NCI-H187 treated with DMSO at 0.1 percent for 48 hours (cell line): Measurements from ENCODE around the gene DNAH6.

Source experiments
- DNase-seq: peaks from one replicate; lab custom pipeline; 2025; lab: John Stamatoyannopoulos, UW

DNAH6 gene

DNA sequence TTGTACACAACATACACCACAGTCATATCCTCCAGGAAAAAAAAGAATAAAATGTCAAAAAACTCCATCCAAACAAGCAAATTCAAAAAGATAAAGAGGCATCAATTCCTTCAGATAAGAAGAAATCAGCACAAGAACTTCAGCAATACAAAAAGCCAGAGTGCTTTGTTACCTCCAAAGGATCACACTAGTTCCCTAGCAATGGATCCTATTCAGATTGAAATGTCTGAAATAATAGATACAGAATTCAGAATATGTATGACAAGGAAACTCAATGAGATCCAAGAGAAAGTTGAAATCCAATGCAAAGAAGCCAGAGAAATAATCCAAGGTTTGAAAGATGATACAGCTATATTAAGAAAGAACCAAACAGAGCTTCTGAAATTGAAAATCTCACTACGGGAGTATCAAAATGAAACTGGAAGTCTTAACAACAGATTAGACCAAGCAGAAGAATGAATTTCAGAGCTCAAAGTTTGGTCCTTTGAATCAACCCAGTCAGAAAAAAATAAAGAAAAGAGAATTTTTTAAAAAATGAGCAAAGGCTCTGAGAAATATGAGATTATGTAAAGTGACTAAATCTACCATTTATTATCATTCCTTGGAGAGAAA is 284.0 kb downstream of the DNAH6 start:
- no peak for DNase-seq

DNA sequence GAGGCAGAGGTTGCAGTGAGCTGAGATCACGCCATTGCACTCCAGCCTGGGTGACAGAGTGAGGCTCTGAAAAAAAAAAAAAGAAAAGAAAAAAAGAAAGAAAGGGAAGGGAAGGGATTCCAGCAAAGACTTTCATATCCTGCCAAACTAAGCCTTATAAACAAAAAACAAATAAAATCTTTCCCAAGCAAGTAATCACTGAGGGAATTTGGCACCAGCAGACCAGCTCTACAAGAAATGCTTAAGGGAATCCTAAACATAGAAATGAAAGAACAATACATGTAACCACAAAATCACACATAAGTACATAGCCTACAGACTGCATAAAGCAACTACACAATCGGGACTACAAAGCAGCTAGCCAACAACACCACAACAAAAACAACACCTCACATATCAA is 285.5 kb downstream of the DNAH6 start:
- no peak for DNase-seq

DNA sequence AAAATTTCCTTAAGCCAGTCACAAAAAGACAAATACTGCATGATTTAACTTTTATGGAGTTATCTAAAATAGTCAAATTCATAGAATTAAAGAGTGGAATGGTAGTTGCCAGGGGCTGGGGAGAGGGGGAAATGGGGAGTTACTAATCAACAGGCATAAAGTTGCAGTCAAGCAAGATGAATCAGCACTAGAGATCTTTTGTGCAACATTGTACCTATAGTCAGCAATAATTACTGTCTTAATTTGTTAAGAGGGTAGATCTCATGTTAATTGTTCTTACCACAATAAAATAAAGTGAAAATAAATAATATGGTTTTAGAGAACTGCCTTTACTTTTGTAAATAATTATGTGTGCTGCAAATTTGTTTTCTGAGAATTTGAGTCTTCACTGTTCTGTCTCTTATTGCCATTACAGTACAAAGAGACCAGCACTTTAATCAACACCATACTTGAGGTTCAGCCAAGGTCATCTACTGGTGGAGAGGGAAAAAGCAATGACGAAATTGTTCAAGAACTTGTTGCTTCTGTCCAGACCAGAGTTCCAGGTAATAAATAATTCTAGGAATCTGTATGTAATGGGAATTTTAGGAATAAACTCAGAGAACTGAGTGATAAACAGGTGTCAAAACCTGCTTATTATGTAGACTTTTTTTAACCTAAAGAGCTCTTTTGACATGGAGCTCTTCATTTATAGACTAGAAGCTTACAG is 289.1 kb downstream of the DNAH6 start:
- no peak for DNase-seq

DNA sequence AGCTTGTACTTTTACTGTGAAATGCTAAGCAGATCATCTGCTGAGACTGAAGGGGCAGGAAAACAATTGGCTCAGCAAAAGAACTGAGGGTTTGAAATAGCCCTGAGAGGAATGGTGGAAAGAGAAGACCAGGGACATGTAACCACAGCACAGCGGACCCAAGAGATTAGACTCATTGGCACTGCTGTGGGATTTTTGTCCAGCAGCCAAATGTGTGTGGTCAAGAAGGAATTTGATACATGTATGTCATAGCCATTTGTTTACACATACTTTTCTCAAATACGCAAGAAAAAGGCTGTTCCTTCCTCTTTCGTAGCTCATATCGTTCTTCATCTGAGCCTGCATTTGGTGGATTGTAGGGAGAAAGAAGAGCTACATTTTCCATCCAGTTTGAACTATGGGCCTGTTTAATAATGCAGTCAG is 290.8 kb downstream of the DNAH6 start:
- DNase-seq, result no peak

DNA sequence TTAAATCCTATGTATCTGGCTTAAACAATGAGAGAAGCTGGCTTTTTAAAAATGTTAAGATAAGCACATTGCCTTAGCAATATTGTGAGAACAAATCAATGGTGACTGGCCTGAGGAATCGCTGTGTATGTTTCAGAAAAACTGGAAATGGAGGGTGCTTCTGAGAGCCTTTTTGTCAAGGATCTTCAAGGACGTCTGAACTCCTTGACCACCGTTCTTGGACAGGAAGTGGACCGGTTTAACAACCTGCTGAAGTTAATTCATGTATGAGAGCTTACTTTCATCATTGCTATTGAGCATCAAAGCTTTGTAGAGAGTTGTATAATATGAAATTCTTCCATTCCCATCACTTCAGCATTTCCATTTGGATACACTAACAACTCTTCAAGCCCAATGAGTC is 292.0 kb downstream of the DNAH6 start:
- no peak for DNase-seq

DNA sequence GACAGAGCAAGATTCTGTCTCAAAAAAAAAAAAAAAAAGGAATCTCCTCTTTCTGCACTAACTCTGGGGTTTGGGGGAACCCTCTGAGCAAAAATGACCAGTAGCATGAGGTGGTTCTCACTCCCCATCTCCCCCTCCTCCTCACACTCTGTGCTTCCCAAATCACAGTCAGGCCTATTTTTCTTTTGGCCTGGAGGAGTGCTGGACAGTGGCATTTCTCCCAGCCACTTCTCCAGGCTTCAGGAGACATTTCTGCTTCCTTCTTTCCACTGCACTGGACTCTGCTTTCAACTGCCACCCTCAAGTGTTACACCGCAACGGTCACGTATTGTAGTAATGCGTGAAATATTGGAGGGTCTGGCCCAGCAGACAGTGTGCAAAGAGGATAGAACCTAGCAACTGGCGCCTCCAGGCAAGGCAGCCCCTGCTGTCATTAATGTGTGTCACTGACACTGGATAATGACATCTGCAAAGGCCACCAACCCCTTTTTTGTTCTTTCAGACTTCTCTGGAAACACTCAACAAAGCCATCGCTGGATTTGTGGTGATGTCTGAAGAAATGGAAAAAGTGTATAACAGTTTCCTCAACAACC is 295.6 kb downstream of the DNAH6 start:
- no peak for DNase-seq

DNA sequence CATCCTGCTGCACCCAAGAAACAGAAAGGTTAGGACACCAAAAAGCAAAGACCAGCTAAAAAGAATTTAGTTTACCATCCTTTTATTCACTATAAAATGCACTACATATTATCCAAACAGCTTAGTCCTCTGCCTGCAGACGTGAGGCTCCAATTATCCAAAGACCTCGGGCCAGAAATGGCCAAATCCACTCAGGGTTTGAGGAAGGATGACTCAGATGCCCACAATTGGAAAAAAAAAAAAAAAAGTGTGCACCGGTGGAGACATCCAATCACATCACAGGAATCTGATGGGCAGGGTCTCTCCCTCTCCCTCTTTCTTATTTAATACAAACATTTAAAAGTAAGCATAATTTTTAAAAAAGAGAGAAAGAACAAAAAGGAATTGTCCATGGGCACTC is 298.8 kb downstream of the DNAH6 start:
- DNase-seq, result no peak

DNA sequence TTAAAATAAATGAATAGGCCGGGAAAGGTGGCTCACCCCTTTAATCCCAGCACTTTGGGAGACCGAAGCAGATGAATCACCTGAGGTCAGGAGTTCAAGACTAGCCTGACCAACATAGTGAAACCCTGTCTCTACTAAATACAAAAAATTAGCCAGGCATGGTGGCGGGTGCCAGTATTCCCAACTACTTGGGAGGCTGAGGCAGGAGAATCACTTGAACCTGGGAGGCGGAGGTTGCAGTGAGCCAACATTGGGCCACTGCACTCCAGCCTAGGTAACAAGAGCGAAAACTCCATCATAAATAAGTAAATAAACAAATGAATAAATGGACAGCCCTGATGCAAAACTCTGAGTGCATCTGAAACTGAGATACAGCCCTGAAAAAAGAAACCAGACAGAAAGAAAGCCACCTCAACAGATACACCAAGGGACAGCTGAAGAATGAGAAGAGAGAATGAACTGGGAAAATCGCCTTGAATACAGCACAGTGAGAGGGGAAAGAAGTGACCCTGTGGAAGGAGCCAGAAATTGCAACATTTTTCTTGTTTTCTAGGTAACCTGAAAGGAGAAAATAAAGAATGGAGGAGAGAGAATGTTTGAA is 300.2 kb downstream of the DNAH6 start:
- no peak for DNase-seq

DNA sequence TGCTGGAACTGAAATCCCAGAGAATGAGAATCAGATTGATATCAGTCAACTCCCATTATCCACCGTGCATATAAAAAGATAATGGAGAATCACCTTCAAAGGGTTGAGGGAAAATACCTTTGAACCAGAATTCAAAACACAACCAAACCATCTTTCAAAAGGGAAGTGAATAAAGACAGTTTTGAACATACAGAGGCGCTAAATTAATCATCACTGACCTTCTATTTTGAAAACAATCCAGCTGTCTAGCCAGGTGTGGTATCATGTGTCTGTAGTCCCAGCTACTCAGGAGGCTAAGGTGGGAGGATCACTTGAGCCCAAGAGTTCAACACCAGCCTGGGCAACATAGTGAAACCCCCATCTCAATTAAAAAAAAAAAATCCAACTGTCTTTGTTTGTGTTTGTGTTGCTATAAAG is 300.9 kb downstream of the DNAH6 start:
- DNase-seq, result no peak

DNA sequence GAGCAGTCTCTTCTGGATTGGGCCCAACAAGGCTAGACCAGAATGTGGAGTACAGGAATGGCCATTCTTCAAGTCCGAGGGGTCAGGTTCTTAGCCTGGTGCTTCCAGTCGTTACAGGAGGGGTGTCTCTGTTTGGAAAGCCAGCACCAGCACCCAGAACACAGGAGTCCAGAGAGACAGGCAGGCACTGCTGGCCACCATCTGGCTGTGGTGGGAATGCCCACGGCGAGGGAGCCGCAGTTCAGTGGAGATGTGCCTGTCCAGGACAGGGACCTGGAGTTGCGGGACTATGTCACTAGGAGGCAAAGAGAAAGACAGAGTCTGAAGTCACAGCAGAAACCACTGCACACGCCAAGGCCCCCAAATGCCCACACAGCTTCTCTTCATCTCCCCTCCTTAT is 305.5 kb downstream of the DNAH6 start:
- DNase-seq, result no peak

DNA sequence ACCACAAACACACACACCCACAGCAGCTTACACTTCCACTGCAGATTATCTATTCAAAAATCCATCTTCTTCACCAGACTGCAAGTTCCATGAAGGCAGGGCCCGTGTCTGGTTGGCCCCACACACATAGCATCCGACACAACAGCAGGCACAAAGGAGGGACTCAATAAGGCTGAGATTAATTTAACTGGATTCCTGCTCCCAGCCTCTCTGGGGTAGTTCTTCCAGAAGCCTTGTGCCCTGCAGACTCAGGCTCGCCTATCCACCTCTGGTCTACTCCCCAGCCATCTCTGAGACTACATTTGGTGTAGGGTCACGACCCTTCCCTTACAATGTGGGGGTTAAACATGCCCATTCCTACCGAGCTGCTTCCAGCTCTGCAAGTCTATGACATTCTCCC is 306.9 kb downstream of the DNAH6 start:
- DNase-seq, result no peak

DNA sequence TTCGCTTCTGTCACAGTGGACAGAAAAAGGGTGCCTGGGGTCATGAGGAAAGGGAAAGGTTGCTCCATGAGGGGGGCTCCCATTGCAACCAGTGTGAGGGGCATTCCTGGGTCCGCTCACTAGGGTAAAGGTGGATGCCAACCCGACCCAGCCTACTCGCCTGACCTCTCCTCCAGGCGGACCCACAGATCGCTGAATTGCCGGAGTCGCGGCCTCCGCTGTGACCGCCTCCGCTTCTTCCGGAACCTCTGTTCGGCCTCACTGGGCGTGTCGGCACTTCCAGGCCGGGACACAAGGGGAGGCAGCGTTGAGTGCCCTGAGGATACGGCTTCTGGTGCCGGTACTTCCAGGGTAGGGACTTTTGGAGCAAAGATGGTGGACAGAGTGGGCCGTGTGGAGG is 307.5 kb downstream of the DNAH6 start:
- DNase-seq, result no peak

DNA sequence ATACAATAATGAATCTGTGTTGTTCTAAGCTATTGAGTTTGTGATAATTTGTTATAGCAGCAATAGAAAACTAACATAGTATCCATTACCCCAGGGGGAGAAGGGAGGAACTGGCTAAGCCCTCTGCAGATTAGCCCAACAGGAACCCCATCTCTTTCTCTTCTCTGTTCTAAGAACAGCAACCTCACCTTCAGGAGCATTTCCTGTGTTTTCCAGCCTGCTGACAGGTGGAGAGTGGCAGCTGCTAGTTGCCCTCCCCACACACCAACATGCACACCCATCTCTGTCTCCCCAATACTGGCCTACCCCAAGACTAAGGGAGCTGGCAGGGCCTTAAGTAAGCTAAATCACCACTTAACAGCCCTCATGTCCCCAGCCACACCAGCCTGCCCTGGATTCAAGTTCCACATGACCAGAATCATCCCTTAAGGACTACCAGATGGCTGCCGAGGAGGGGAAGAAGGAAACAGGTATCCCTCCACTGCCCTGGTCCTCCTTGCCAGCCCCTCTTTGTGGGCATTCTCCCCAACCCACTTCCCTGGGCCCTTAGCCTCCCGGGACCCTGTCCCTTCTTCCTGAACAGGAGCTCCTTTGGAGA is 311.8 kb downstream of the DNAH6 start:
- DNase-seq, result no peak

DNA sequence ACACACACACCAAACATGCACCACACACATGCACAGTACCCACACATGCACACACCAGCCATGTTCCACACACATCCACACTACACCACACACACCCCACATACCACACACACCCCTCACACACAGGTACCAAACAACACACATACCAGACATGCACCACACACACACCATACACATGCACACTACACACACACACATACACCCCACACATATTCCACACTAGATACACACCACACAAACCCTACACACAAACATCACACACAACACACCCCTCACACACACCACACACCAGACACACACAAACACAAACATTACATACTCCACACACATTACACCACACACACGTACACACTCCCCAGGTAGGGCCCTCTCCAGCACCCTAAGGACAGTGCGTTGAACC is 313.4 kb downstream of the DNAH6 start:
- DNase-seq, result no peak

DNA sequence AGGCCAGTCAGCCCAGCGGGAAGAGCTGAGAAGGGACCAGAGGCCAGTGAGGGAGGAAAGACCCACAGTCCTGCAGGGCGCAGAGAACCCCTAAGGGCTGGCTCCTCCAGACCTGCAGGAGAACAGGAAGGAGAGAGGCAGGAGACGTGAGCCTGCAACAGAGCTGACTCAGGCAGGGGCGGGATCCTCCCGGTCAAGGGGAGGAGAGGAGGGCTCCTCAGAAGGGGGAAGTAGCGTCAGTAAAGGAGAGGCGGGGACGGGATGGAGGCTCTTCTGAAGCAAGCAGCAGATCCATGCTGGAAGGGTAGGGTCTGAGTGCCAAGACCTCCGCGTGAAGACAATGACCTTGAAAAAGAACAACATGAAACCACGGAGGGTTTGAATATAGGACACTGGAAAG is 313.8 kb downstream of the DNAH6 start:
- DNase-seq, result no peak

DNA sequence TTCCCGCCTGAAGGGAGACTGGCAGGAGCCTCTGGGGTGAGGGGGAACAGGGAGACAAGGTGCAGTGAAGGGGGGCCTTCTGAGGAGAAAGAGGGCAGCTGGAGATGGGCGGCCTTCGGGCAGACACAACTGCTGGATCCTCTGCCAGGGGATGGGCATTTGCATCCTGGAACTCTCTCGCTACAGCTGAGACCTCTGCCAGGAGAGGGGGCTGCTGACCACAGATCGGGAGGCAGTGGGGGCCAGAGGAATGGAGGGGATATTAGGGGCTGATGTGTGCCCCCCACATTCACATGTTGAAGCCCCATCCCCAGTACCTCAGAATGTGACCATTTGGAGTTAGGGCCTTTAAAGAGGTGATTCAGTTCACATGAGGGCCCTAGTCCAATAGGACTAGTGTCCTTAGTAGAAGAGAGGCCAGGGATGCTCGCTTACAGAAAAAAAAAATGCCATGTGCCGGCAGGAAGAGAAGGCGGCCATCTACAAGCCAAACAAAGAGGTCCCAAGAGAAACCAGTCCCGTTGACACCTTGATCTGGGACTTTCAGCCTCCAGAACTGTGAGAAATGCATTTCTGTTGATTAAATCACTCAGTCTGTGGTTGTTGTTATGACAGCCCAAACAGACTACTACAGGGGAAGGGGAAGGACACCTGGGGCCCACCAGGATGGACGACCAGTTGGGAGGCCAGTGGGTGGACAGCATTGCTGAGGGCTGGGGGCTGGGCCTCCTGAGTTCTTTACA is 314.6 kb downstream of the DNAH6 start:
- DNase-seq, result no peak

DNA sequence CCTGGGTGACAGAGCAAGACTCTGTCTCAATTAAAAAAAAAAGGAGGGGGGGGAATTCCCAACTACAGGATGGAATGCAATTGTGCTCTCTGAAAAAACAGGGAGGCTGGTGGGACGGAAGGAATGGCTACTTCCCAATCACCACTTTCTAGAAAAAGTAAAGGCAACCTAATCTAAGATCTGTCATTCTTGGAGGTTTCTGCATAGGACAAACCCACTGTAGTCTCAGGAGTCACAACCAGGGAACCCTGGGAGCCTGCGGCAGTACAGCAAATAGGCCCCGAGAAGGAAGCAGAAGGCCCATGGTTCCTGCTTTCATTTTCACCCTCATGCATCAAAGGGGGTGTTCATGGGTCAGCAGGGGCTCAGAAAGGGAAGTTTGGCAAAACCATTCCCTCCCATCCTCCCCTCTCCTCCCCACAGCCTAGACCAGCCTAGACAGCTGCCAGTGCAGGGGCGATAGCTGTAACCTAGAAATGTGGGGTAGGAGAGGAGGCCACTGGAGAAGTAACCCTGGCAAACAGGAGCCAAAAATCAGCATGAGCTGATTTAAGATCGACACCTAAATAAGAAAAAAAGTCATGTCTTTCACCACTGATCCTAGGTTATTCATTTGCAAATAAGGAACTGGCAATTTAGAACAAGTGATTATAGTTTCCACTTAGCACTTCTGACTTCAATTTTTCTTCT is 316.6 kb downstream of the DNAH6 start:
- DNase-seq, result no peak

DNA sequence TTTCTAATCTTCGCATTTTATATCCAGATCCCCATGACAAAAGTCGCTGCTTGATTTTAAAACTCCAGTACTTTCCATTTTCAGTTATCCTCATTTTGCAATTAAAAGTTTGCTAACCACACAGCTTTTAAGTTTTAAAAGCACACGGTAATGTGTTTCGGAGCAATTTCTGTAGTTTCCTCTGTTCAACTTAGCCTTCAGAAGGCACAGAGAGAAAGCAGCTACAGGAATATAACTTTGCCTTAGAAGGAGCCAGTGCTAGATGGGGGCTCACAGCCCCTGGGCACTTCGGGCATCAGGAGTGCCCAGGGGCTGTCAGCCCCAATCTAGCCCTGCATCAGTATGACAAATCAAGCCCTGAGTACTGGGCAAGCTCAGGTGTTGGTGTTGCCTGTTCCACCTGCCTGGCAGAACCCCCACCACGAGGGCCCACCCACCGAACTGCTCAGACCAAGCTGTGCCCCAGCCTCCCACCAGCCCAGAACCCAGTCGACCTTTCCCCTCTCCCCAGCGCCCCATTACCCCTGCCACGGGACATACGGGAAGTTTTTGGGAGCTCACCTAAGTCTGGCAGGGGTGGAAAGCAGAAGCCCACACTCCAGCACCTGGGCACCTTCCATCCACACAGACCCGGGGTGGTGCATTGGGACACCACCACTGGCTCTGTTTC is 317.3 kb downstream of the DNAH6 start:
- no peak for DNase-seq

DNA sequence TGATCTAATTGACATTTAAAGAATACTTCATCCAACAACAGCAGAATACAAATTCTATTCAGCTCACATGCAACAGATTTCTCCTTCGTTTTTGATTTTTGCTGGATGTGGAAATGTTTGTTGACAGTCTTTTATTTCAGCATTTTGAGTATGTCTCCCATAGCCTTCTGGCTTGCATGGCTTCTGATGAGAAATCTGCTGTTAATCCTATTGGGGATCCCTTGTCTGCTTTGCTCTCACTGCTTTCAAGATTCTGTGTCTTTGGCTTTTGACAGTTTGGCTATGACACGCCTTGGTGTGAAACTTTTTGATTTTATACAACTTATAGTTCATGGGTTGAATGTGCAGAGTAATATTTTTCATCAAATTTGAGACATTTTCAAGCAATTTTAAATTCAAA is 319.9 kb downstream of the DNAH6 start:
- DNase-seq, result no peak

DNA sequence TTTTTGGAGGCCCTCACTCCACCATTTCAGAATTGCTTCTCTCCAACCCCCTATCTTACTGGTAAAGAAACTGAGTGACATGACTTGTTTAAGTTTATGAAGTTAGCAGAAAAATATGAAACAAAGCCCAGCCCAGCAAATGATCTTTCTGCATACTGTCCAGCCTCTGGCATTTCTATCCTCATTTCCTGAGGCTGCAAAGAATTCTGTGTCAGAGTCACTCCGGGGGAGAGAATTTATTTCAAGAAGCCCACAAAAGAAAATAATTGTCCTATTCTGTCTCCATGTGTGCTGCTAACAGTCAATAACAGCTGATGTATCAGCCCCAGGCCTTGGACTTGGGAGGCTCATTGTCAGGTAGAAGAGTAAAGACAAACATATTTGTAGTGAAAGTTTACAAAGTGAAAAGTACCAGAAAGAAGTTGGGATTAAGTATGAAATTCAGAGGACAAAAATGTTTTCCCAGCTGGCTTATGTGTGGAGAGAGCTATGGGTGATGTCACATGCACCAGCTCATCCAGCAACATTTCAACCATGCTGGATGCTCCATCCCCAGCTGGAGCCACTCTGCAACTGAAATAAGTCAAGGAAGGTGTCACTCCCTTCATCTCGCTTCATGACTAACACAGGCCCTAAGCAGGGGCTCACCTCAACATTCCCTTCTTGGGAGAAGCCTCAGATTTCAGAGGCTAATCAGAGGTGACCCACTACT is 322.3 kb downstream of the DNAH6 start:
- DNase-seq, result no peak
